Renal cortical epithelial cell (primary cell): ENCODE data around the gene LIPG. TPM values are rescaled to one million over a fixed set of nuclear protein-coding genes. Genes with fewer than 3 reads are reported as not detected.

Experiments
- DNase-seq: peaks from one replicate; pipeline ENCODE4 v3.0.0-alpha.2; 2011; ENCODE audit warnings: low read depth
- total RNA-seq: library from RNA; depleted of rRNA; stranded (reverse); fragments of >200 nt; gene quantifications from 2 replicates; pipeline ENCODE4 v1.2.3, GENCODE V29; 2014

The LIPG gene
- total RNA-seq, 1 donor from 2014 or later, result 61.4 TPM

GRCh38 chr18:49612515-49613033 is 50.7 kb downstream of the LIPG start:
- no peak for DNase-seq

- DNase-seq, result peak; percentile 88
Observed at GRCh38 chr18:49613141-49613640, 51.3 kb downstream of the LIPG start.

GRCh38 chr18:49613641-49614151 is 51.8 kb downstream of the LIPG start:
- no peak for DNase-seq

GRCh38 chr18:49616618-49617328 is 54.9 kb downstream of the LIPG start:
- DNase-seq, result peak; percentile 53

GRCh38 chr18:49617329-49617695 is 55.5 kb downstream of the LIPG start:
- DNase-seq, result no peak

GRCh38 chr18:49617865-49618264 is 56.0 kb downstream of the LIPG start:
- DNase-seq, result no peak

GRCh38 chr18:49618742-49619681 is 57.2 kb downstream of the LIPG start:
- peak; percentile 49 for DNase-seq

DNA sequence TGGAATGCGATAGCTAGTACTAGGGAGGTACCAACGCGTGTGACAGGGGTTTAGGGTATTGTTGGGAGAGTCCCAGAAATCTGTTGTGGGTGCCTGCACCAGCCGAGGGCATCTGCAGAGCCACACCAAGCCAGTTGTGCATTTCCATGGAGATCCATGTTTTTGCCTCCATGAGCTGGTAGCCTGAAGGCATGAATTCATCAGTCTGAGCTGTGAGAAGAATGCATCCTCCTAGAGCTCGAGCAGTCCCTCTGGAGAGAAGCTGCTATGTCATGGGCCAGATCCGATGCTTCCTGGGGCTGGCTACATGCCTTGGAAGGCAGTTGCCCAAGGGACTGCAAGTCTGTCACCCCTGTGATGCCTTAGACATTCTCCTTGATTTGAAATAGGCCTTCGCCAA is 57.9 kb downstream of the LIPG start:
- DNase-seq, result peak; percentile 42

GRCh38 chr18:49621301-49621700 is 59.4 kb downstream of the LIPG start:
- DNase-seq, result no peak

DNA sequence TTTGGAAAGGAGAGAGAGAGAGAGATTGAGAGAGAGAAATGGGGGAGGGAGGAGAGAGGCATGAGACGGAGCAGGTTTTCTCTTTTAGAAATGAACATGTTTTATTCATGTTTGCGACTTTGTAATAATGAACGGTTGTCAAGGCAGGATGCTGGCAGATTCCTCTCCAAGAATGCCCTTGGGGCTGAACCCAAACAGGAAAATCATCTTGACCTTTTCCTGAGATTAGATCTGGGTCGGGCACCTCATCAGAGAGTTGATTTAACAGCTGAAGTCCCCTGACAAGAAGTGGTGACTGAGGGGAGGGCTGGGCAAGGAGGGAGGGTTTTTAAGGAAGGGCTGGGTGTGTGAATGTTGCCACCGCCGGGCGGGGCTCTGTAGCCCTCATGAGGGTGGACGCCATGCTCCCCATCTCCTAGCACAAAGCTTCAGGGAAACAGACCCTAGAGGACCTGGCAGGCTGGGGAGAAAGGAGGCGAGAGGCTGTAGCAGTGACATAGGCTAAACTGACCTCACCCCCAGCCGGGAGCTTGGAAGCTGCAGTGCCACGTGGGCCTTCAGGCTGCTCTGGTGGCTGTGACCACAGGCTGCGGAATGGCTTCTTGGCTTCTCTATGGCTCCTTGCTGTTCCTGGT is 60.0 kb downstream of the LIPG start:
- DNase-seq, result no peak

DNA sequence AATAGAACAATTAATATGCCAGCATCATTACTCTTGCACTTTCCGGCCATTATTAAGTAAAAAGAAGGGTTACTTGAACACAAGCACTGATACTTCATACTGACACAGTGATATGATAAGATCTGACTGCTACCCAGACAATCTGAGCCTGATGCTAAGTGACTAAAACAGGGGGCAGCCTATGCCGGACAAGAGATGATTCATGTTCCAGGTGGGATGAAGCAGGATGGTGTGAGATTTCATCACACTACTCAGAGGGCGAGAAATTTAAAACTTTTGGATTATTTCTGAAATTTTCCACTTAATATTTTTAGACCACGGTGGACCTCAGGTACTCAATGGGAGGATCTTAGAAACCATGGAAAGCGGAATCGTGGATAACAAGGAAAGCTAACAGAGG is 61.7 kb downstream of the LIPG start:
- no peak for DNase-seq

GRCh38 chr18:49625021-49625691 is 63.3 kb downstream of the LIPG start:
- DNase-seq, result no peak

GRCh38 chr18:49626842-49627467 is 65.1 kb downstream of the LIPG start:
- no peak for DNase-seq

DNA sequence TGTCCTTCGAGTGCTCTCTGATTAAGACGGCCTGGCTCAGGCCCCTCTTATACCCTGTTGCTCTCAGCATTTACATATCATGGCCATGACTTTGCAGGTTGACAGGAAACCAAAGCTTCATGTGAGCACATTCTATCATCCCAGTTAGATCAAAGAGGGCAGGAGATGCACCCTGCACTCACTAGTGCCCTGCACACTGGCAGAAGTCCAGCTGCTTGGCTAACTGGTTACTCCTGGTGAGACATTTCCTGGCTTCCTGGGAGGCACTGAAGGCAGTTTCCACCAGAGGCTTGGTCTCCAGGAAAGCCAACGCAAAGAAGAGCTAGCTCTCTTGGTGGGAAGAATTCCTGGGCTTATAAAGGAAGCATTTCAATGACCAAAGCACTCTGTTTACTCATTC is 66.3 kb downstream of the LIPG start:
- peak; percentile 61 for DNase-seq

GRCh38 chr18:49628881-49629795 is 67.3 kb downstream of the LIPG start:
- DNase-seq, result peak; percentile 63

DNA sequence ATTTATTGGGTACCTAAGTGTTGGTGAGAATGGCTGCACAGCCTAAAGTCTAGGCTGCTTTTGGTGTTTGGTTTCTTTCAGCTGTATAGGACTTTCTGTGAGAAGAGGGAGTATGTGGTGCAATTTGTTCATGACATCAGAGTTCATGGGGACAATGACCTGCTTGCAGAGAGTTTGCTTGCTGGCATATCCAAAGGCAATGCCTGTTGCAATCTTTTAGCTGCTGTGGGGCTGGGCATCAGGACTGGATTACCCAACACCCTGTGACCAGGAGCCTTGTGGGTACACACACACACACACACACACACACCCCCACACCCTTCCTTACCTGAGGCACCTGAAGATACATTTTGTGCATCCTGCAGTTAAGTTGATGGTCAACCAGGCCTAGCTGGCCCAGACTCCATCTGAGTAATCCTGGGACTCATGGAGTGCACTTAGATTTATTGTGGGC is 68.4 kb downstream of the LIPG start:
- peak; percentile 94 for DNase-seq

DNA sequence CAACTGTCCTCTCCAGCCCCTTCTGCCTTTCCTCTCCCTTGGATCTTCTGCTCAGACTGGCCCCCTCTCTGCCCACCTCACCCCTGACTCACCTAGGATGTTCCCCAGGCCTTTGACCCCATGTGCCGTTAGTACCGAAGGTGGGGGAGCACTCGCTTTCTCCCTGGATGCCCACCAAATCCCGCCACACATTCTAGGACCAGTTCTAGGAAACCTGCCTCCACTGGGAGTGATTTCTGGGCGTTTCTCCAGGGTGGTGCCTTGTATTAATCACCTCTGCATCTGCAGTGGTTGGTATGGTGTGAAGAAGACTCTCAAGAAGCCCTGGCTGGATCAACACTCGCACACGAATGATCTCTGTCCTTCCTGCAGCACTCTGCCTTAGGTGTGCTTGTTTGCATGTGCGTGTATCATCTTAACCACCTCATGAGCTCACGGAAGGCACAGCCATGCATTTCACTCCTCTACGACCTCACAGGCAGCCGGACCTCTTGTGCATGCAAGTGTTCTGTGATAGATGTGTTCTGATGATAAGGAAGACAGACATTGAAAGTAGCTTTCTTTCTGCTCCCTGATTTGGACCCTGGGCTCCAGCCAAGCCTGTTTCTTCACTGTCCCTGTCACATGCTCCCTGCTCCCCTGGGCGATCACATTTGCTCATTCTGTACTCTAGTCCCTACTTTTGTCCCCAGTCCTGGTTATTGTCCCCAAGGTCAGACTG is 69.4 kb downstream of the LIPG start:
- no peak for DNase-seq

DNA sequence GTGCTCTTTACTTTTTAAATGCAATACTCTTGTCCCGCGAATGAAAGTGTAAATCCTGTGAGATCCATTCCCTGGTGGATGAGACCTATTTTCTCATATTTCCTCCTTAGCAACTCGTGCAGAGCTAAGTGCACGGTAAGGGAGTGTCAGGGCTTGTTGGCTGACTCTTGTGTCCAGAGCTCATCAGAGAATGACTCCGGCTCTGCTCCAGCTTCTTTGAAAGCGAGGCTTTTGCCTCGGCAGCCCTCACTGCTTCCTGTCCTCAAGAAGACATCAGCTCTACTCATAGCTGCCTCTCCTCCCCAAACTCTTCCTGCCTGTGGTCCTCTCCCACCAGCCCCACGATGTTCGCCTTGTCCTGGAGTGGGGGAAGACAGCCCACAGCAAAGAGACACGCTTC is 70.7 kb downstream of the LIPG start:
- no peak for DNase-seq

DNA sequence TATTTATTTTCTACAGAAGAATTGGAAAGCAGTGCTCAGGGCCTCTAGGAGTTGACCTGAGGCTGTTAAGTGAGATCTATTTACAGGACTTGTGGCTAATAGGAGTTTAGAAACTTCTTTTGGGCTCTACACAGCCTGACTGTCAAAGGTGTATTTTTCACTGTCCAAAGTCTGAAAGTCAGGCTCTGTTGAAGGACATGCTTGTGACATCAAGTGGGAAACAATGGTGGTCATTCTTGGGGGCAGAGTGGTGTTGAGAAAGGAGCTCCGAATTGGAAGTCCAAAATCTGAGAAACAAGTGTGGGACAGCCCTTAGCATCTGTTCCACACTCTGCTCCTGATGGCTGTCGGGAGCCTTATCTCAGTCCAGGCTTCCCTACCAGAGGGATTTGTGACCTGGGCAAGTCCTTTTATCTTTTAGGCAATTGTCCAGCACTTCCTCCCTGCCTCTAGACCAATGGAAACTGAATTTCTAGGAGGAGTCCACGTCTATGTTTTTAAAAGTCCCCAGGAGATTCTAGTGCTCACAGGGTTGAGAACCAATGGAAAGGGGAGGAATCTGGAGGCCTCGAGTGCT is 76.4 kb downstream of the LIPG start:
- no peak for DNase-seq
